ENCODE results near the gene FAM131A.

GRCh38 chr3:184332370-184333090 lies 4.9 kb upstream of the FAM131A start:
- TF ChIP-seq CTCF (IDR thresholded peaks at IDR 0.05), result no peak
- TF ChIP-seq EZH2 (IDR thresholded peaks at IDR 0.05; ENCODE audit: borderline replicate concordance, insufficient read depth, low read depth, low read length, poor library complexity, severe bottlenecking), result no peak
